ENCODE data around the gene FOXF1.

- TF ChIP-seq CTCF (IDR thresholded peaks at IDR 0.05), result no peak
- TF ChIP-seq RELA (CRISPR knock-in tag; IDR thresholded peaks at IDR 0.05; ENCODE audit: borderline replicate concordance), result no peak
- TF ChIP-seq ZNF219 (CRISPR knock-in tag; IDR thresholded peaks at IDR 0.05; ENCODE audit: borderline replicate concordance), result no peak
- TF ChIP-seq CBFB (CRISPR knock-in tag; IDR thresholded peaks at IDR 0.05; ENCODE audit: low read depth), result no peak
- TF ChIP-seq NFYB (CRISPR knock-in tag; conservative IDR thresholded peaks at IDR 0.05; ENCODE audit: low read depth), result no peak
- no peak for TF ChIP-seq CREB1 (CRISPR knock-in tag; IDR thresholded peaks at IDR 0.05)
- TF ChIP-seq SP1 (CRISPR knock-in tag; conservative IDR thresholded peaks at IDR 0.05), result no peak
Measured at GRCh38 chr16:86466696-86467406, 43.5 kb upstream of the FOXF1 start.

Data from WTC11 (cell line).